DOHH2 (cell line): ENCODE data around the gene FLT3LG.

Source experiments
- CTCF ChIP-seq: fragments of 200-600 bp; sonication (generic); IDR thresholded peaks from one replicate; pipeline ENCODE4 v1.5.1; 2014; ENCODE audit warnings: antibody characterized with exemption, mild to moderate bottlenecking, low read depth, low read length; ENCODE audit not compliant: poor library complexity, severe bottlenecking
- EZH2phosphoT487 ChIP-seq: fragments of 200-600 bp; sonication (generic); IDR thresholded peaks from 2 replicates; pipeline ENCODE4 v1.6.1; 2017; ENCODE audit warnings: borderline replicate concordance, mild to moderate bottlenecking, antibody characterized with exemption, low read length, moderate library complexity, mixed read lengths

GRCh38 chr19:49533551-49534488, 59.8 kb downstream of the FLT3LG start:
- peak; percentile 59 for TF ChIP-seq CTCF
- no peak for TF ChIP-seq EZH2phosphoT487
